Activated naive CD4-positive, alpha-beta T cell treated with Interleukin-2 at 50 U/mL for 16 hours (primary cell): Measurements from ENCODE around the gene C1orf74.
"Not testable (repeated sequence)": the region's sequence is repeated elsewhere in the genome, so short reads cannot be mapped to it uniquely, and the experiment has no call there.

ENCODE experiments used
- DNase-seq: peaks from one replicate; pipeline ENCODE4 v3.0.0-alpha.2; 2020

C1orf74 gene

DNA sequence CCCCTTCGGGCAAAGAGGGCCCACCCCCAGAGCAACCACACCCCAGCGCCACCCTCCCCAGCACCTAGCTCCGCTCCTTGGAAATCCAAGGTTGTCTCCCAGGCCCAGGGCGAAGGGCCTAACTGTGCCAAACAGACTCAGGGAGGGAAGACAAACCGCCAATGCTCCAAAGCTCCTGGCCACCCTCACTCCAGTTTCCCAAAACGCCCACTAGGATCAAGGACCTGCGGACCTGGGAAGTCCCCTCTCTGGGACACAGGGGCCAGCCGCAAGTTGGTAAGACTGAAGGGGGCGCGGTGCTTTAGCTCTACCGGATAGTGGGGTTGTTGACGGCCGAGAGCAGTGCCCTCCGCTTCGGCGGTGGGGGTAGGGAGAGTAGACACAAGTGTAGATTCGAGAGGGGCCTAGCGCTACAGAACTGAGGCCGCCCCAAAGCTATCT lies 21.0 kb upstream of the C1orf74 start:
- DNase-seq = no peak

DNA sequence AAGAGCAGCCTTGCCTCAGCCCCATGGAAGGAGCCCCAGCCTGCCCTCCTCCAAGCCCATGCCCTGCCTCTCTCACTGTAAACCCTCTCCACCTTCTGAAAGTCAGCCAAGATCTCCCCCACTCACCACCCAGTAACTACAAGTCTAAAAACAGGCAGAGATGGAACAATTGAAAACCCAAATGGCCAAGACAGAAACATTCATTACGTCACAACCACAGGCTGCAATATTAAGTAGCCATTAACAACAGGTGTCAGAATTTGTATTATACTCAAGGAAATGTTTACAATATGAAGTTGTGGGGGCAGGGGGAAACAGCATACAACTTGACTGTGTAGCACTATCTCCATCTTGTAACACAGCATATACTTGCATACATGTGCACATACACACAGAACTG lies 19.2 kb upstream of the C1orf74 start:
- no peak for DNase-seq

- no peak for DNase-seq
Measured at GRCh38 chr1:209802780-209803152, 18.4 kb upstream of the C1orf74 start.

GRCh38 chr1:209802117-209802779 lies 17.9 kb upstream of the C1orf74 start:
- no peak for DNase-seq

DNA sequence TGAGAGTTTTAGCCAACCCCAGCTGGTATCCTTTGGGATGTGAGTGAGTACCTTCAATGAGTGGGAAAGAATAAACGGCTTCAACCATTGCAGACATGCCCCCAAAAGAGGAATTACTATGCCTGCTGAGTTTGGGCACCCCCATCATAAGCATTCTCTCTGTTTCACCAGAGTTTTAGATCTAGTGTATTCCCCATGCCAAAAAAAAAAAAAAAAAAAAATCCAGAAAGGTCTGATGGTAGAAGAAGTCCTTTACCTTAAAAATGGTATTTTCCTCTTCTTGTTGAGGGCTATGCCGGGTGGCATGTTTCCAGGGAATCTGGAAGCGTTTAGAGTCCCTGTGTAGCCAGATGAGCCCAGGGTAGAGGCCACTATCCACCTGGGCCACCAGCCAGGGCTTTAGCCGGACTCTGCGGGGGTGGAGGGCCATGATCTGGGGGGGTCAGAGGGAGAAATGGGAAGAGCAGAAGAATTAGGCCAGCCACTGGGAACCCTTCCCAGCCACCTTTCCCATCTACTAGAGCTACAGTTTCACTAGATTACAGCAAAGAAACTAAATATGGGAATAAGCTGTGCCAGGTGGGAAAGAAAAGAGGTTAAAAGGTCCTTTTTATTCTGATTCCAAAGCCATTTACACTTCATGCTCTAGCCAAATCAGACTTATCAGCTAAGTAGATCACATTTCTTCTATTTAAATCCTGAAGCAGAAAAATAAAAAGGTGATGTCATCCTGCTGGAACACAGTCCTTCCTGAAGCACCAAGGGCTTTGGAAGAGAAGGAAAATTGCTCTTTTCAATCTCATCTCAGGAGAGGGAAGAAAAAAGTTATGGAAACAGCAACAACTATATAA lies 16.9 kb upstream of the C1orf74 start:
- DNase-seq = no peak

DNA sequence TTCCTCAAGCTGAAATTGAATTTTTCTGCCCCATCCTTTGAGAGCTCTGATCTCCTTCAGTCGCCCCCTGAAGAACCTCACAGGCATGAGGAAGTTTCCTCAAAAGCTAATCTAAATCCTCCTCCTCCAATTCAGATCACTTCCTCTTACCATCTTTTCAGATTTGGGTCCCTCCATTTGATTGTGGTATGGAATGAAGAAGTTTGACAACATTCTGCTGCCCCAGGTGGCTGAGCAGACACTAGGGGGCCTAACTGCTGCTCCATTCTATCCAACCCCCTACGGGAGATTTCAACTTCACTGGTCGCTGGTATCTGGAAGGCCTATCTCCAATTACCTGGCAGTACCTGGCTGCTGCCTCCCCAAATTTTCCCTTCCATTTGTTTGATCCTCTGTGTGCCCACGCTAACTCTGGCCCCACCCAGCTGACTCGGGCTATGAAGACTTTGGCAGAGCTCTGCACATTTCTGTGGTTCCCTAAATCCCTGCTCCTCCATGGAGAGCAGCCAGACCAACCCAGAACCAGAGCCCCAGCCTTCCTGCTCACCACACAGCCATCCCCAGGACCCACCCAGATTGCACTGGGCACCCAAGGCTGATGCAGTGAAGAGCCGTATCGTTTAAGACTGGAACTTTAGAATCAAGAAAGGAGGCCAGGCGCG lies 13.8 kb upstream of the C1orf74 start:
- DNase-seq = no peak

DNA sequence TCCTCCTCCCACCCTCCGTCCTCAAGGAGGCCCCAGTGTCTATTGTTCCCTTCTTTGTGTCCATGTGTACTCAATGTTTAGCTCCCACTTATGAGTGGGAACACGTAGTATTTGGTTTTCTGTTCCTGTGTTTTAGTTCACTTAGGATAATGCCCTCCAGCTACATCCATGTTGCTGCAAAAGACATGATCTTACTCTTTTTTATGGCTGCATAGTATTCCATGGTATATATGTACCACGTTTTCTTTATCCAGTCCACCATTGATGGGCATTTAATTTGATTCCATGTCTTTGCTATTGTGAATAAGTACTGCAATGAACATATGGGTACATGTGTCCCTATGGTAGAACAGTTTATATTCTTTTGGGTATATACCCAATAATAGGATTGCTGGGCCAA lies 9.4 kb upstream of the C1orf74 start:
- DNase-seq = not testable (repeated sequence)

DNA sequence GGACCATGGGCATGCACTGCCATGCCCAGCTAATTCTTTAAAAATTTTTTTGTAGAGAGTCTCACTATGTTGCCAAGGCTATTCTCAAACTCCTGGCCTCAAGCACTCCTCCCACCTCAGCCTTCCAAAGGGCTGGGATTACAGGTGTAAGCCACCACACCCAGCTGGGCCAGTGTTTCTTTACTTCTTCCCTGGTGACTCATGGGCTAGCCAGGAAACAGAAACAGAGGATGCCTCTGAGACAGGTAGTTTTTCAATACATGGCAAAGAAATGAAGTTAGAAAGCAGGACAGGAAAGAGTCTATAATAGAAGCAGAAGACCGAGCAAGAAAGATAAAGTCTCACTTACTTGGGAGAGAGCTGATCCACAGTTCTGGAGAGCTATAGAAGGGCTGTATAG lies 7.6 kb upstream of the C1orf74 start:
- no peak for DNase-seq

- DNase-seq = no peak
Measured at GRCh38 chr1:209790286-209791193, 6.2 kb upstream of the C1orf74 start.

DNA sequence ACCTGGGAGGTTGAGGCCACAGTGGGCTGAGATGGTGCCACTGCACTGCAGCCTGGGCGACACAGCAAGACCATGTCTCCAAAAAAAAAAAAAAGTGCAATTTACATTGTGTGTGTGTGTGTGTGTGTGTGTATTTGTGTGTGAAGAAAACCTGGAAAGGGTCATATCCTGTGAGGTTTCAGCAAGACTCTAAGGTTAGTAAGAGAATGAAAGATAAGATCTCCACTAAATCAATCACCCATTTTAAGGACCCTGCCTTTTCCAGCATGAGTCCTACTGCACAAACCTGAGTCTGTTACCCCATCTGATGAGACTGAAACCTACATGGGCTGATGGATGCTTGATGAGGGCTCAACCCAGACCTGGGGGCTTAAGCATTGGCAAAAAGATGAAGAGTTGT lies 4.9 kb upstream of the C1orf74 start:
- no peak for DNase-seq

GRCh38 chr1:209787551-209787950 lies 3.2 kb upstream of the C1orf74 start:
- DNase-seq = no peak

- no peak for DNase-seq
Measured at GRCh38 chr1:209786146-209786545, 1.8 kb upstream of the C1orf74 start.

DNA sequence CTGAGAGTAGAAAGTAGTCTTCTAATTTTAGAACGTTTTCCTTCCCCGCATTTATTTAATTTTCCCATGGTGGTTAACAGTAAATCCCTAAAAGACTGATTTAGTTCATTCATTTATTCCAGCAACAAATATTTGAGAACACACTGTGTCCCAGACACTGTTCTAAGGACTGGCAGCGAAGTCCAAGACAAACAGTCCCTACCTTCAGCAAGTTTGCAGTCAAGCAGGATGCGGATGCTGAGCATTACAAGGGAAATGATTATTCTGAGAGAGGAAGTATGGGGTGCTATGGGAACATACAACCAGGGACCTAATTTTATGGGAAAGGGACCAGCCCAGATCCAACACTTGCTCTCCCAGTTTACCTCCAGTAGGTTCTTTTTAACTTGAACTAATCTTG lies 1.2 kb upstream of the C1orf74 start:
- DNase-seq = no peak

DNA sequence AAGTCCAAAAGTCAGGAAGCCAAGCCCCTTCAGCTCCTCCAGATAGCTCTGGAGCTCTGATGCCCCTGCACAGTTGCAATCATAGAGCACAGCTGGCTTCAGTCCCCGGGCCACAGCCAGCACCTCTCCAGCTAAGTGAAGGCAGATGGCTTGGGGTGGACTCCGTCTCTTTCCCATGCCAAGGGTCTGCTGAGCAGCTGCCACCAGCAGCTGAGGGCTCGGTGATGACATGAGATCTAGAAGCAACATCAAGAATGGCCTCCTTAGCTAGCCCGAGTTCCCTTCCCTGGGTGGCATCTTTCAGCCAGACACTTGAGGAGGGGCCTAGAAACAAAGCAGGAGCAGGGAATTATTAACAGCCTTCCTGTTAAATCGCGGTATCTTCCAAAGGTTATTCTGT lies 973 bp downstream of the C1orf74 start:
- DNase-seq = no peak

DNA sequence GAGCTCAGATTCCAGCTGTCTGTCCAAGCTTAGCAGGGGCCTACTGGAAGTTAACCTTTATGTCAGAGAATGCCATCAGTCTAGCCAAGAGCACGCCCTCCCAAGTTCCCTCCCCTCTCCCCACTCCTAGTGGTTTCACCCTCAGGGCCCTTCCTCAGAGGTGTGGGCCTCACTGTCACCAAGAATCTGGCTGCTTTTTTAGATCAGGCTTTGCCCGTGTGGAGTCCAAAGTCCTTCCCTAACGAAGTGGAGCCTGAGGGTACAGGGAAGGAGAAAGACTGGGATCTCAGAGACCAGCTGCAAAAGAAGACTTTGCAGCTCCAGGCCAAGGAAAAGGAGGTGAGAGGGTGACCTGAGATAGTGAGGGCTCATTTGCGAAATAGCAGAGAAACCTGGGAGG lies 4.1 kb downstream of the C1orf74 start:
- no peak for DNase-seq

GRCh38 chr1:209778102-209778501 lies 6.3 kb downstream of the C1orf74 start:
- DNase-seq = no peak

DNA sequence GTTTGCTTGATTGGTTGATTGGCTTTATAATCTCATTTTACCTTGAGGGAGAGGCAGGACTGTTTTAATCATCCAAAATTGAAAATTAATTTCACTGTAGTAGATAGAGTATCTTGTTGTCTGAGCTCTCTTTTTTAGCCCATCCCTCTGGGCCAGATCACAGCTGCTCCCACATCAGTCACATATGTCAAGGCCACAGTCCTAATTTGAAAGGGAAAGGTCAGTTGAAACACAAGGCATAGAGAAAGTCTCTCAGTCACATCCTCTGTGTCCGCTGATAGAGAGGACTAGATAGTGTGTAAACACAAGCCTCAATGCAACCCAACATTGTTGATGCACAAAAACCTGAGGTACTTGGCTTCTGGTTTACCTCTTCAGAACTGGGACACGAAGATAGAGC lies 6.8 kb downstream of the C1orf74 start:
- no peak for DNase-seq

DNA sequence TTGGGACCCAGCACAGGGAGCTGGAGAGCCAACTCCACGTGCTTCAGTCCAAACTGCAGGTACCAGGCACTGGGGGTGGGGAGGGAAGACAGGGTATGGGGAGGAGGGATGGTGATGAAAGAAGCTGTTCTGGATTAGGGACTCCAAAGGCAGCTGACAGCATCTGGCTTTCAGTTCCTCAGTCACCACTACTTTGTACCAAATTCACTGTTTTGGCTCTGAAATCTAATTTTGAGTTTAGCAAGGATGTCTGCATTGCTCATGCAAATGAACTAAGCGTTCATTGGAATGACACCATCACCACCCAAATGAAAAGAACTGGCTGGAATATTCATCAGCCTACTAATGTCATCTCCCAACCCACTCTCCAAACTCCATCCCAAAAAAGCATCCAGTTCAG lies 8.7 kb downstream of the C1orf74 start:
- DNase-seq = no peak

- DNase-seq = no peak
Measured at GRCh38 chr1:209774592-209774991, 9.8 kb downstream of the C1orf74 start.

GRCh38 chr1:209772126-209772525 lies 12.2 kb downstream of the C1orf74 start:
- DNase-seq = no peak

GRCh38 chr1:209770636-209771415 lies 13.5 kb downstream of the C1orf74 start:
- no peak for DNase-seq

DNA sequence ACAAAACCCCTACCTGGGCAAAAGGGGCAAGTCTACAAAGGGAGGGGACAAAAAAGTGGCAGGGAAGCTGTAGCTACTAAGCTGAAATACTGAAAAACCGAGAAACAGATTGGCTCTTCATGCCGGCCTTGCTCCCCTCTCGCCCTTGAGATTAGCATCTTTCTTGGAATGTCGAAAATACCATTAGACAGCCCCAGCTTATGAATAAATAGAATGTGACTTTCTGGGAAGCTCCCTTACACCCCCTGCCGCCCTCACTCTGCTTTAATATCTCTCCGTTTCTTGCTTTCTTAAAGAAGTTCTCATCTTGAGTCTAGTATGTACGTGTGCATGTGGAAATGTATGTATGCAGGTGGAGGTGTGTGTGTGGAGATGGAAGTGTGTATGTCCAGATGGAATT lies 14.4 kb downstream of the C1orf74 start:
- DNase-seq = no peak
